ENCODE measurements around the gene RNF39.
A peak's percentile ranks its signal among the peaks of the same experiment; 100 is the strongest.

The RNF39 gene

DNA sequence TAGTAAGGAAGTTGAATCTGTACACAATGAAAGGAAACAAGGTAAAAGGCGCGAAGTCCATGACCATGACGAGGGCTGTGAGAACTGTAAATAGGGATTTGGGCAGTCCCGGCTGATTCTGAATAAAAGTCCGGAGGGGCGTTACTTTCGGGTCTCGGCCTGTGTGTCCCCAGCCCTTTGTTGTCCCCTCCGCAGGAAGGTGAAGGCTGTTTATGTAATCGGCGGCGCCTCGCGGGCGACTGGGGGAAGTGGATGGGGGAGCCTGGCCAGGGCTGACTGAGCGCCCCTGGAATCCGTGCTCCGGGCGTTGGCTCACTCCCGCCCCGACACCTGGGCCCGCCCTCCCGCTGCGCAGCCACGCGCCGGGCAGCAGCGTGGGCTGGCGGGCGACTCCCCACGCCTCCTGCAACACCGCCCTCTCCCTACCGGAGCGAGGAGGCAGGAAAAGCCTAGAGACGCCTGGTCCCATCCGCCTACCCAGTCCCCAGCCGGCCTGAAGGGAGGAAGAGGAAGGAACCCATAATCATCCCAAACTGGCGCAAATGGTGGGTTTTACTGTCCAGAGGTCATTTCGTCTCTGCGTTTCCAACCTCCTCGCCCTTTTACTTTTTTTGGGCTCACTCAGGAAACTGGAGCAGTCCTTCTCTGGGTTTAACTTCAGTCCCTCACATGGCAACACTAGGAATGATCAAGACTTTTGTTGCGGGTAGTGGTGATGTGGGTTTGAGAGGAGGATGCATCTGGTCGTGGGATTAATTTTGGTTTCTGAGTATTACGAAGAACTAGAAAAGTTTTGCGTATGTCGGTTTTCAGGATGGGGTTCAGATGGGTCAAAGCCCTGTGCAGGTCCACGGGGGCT, 25.2 kb upstream of the RNF39 start:
- Histone ChIP-seq H3K4me3 (ENCODE audit: low read depth in 1 of 2, low read length in 1 of 2) (peak overlapping the region; percentile 59 to 66), H3K9me3 (no peaks in the 10 kb centered on the region), H3K27me3 (peaks cover 100% of the 10 kb centered on the region), H3K36me3 (no peaks in the 10 kb centered on the region), H3K27ac (no peak overlapping the region), H3K4me1 (ENCODE audit: control insufficient read depth in 1 of 2, insufficient read depth in 1 of 2, low read depth in 1 of 2, low read length in 1 of 2) (peaks cover 30 to 34% of the 10 kb centered on the region in 2 experiments)
- TF ChIP-seq, protein P1, sequence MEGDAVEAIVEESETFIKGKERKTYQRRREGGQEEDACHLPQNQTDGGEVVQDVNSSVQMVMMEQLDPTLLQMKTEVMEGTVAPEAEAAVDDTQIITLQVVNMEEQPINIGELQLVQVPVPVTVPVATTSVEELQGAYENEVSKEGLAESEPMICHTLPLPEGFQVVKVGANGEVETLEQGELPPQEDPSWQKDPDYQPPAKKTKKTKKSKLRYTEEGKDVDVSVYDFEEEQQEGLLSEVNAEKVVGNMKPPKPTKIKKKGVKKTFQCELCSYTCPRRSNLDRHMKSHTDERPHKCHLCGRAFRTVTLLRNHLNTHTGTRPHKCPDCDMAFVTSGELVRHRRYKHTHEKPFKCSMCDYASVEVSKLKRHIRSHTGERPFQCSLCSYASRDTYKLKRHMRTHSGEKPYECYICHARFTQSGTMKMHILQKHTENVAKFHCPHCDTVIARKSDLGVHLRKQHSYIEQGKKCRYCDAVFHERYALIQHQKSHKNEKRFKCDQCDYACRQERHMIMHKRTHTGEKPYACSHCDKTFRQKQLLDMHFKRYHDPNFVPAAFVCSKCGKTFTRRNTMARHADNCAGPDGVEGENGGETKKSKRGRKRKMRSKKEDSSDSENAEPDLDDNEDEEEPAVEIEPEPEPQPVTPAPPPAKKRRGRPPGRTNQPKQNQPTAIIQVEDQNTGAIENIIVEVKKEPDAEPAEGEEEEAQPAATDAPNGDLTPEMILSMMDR (IDR thresholded peaks at IDR 0.05): no peak

DNA sequence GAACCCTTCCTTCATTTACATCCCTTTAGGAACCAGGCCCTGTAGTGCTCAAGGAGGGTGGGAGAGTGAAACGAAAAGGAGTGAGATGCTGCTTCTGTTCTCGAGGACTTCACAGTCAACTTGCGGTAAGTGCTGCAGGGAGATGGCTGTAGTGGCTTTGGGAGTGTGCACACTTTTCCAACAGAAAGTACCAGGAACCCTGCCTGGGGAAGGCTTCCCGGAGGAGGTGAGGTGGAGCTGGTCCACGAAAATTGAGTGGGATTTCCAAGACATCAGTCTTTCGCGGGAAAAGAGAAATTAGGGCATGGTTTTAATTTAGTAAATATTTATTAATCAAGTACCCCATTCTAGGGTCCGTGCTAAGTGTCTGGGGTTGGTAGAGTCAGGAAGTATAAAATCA, 24.6 kb upstream of the RNF39 start:
- Histone ChIP-seq H3K27ac (no peak overlapping the region), H3K9me3 (no peaks in the 10 kb centered on the region), H3K27me3 (peaks cover 100% of the 10 kb centered on the region), H3K4me1 (ENCODE audit: control insufficient read depth in 1 of 2, insufficient read depth in 1 of 2, low read depth in 1 of 2, low read length in 1 of 2) (peaks cover 30 to 34% of the 10 kb centered on the region in 2 experiments), H3K36me3 (no peaks in the 10 kb centered on the region), H3K4me3 (ENCODE audit: low read depth in 1 of 2, low read length in 1 of 2) (no peak overlapping the region)
- TF ChIP-seq, protein P1 (IDR thresholded peaks at IDR 0.05): no peak

DNA sequence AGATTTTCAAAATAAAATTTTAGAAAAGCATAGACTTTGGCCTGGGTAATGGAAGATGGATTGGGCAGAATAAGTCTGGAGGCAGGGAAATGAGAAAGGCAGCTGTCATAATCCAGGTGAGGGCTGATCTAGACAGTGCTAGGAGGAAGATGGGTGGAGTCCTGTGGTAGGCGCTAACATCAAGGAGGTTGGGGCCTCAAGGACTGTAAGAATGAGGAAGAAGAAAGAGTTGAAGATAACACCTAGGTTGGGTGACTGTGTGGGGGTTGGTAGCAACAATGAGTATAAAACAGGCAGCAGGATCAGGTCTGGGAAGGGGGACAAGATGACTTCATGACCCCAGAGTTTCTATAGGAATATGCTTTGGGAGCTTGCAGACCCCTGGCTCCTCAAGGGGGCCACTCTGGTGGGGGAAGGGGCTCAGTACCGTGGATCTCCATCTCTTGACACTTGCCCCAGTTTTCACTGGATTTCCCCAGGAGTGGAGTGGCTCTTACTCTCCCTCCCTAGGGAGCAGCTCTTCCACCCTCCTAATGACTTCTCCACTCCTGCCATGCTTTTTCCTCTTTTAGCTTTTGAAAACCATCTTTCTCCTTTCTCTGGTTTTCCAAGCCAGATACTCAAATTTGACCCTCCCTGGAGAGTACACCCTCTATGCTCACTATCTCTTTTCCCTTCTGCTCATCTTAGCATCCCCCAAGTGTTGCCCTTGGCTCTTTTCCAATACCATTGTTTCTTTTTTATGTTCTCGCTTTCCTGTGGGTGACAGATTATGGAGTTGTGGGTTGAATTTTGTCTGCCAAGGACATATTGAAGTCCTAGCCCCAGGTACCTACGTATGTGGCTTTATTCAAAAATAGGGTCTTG, 22.6 kb upstream of the RNF39 start:
- H3K36me3 ChIP-seq: no peaks in the 10 kb centered on the region
- peaks cover 24 to 28% of the 10 kb centered on the region in 2 experiments for H3K4me1 ChIP-seq (ENCODE audit: control insufficient read depth in 1 of 2, insufficient read depth in 1 of 2, low read depth in 1 of 2, low read length in 1 of 2)
- no peak overlapping the region for H3K27ac ChIP-seq
- H3K27me3 ChIP-seq: peaks cover 100% of the 10 kb centered on the region
- H3K4me3 ChIP-seq (ENCODE audit: low read depth in 1 of 2, low read length in 1 of 2): no peak overlapping the region
- TF ChIP-seq, protein P1 (IDR thresholded peaks at IDR 0.05): no peak
- no peaks in the 10 kb centered on the region for H3K9me3 ChIP-seq

DNA sequence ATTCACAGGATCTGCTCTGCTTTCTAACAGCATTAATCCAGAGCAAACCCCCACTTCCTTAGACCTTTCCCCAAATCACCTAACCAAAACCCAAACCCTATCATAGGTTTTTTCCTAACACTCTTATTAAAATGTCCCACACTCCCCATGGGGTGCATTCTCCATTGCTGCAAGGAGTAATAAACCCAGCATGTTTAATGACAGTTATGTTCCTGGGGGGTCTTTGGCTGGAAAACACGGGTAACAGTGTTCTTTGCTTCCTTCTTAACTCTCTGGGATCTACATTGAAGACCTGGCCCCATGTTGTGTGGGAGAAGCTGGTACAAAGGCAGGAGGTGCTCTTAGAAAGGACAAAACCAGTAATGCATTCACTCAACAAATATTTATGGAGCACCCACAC, 21.3 kb upstream of the RNF39 start:
- Histone ChIP-seq H3K27me3 (peaks cover 100% of the 10 kb centered on the region), H3K36me3 (no peaks in the 10 kb centered on the region), H3K4me1 (ENCODE audit: control insufficient read depth in 1 of 2, insufficient read depth in 1 of 2, low read depth in 1 of 2, low read length in 1 of 2) (peaks cover 11 to 15% of the 10 kb centered on the region in 2 experiments), H3K4me3 (ENCODE audit: low read depth in 1 of 2, low read length in 1 of 2) (no peak overlapping the region), H3K27ac (no peak overlapping the region), H3K9me3 (no peaks in the 10 kb centered on the region)
- TF ChIP-seq, protein P1 (IDR thresholded peaks at IDR 0.05): no peak

DNA sequence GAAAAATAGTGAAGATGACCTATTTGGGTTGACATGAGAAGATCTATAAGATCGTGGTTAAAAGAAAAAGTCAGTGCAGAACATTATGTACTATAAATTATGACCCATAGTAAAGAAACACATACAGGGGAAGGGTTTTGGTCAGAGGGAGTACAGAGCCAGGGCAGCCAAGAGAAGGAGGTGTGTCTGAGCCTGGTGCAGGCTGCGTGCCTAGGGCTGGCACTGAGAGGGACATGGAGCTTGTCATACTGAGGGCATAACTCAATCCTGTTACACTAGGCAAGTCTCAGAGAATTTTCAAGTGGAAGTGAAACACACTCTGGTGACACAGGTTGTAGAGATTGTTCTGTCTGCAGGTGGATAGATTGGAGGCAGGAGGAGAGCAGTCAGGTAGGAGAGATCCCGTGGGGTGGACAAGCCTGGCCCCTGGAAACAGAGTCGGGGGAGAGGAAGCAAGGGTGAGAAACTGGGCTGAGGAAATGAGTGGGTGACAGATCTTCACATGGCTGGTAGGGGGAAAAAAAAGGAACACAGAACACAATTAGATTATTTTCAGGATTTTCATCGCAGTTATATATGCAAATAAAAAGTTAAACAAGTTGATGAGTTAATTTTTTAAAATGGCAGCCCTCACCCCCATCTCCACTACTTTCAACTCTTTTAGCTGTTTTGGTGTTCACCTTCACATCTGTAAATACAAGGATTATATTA, 18.5 kb upstream of the RNF39 start:
- Histone ChIP-seq H3K27ac (no peak overlapping the region), H3K36me3 (no peaks in the 10 kb centered on the region), H3K4me3 (ENCODE audit: low read depth in 1 of 2, low read length in 1 of 2) (no peak overlapping the region), H3K4me1 (ENCODE audit: control insufficient read depth in 1 of 2, insufficient read depth in 1 of 2, low read depth in 1 of 2, low read length in 1 of 2) (no peaks in the 10 kb centered on the region), H3K27me3 (peaks cover 100% of the 10 kb centered on the region), H3K9me3 (no peaks in the 10 kb centered on the region)
- TF ChIP-seq, protein P1 (IDR thresholded peaks at IDR 0.05): no peak
